GM19324 (cell line): ENCODE measurements around the gene UGT1A5.
"Not testable (repeated sequence)": the region's sequence is repeated elsewhere in the genome, so short reads cannot be mapped to it uniquely, and the experiment has no call there.

ENCODE experiments used
- ATAC-seq: cut with Tn5 transposase; IDR thresholded peaks from one replicate; pipeline ENCODE4 v1.9.1; 2021; ENCODE audit warnings: mild to moderate bottlenecking, moderate library complexity; ENCODE audit not compliant: unreplicated experiment, low FRiP score

Gene UGT1A5

DNA sequence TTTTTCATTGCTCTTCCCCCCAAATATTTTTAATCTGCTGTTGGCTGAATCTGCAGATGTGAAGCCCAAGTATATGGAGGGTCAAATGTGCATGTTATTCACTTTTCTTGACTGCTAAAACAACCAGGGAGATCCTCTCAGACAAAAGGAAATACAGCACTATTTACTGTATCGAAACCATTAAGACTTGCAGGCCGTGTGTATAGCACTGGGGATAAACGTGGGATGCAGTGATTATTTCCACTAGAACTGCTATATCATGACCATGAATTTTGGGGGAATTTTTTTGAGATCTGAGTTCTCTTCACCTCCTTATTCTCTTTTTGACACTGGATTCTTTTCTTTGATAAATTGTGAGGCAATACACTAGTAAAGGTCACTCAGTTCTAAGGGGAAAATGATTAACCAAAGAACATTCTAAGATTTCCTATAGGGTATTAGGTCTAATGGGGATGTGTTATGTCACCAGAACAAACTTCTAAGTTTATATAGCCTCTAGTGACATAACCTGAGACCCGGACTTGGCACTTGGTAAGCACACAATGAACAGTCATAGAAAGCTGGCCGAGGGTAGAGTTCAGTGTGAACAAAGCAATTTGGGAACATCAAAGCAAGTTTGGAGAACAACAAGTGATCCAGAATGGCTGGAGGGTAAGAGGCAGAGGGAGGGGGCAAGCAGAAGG lies 32.5 kb downstream of the UGT1A5 start:
- no peak for ATAC-seq

DNA sequence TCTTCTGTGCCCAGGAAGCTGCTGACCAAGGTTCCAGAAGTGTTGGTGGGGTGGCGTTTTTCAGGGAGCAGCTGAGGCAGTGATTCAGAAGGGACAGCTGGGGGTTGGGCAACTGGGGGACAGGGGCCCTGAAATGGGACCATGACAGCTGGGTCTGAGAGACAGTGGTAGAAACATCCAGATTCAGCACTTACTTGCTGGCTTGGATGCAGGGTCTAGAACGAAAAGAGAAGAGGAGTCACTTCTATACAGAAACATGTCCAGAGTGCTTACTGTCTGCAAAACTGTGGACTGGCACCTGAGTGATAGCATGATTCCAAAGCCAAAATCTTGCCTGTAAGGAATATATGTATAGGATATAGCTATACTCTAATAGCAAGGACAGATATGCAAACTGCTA lies 33.1 kb downstream of the UGT1A5 start:
- not testable (repeated sequence) for ATAC-seq

- no peak for ATAC-seq
Observed at GRCh38 chr2:233746475-233747282, 34.0 kb downstream of the UGT1A5 start.

- no peak for ATAC-seq
Observed at GRCh38 chr2:233747283-233747544, 34.5 kb downstream of the UGT1A5 start.

DNA sequence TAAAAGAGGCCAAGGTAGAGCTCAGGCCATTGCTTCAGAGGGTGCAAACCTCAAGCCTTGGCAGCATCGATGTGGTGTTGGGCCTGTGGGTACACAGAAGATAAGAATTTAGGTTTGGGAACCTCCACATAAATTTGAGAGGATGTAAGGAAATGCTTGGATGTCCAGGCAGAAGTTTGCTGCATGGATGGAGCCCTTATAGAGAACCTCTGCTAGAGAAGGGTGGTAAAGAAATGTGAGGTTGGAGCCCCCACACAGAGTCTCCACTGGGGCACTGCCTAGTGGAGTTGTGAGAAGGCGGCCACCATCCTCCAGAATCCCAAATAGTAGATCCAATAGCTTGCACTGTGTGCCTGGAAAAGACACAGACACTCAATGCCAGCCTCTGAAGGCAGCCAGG lies 38.0 kb downstream of the UGT1A5 start:
- not testable (repeated sequence) for ATAC-seq

- ATAC-seq: not testable (repeated sequence)
Observed at GRCh38 chr2:233751212-233752009, 38.7 kb downstream of the UGT1A5 start.

DNA sequence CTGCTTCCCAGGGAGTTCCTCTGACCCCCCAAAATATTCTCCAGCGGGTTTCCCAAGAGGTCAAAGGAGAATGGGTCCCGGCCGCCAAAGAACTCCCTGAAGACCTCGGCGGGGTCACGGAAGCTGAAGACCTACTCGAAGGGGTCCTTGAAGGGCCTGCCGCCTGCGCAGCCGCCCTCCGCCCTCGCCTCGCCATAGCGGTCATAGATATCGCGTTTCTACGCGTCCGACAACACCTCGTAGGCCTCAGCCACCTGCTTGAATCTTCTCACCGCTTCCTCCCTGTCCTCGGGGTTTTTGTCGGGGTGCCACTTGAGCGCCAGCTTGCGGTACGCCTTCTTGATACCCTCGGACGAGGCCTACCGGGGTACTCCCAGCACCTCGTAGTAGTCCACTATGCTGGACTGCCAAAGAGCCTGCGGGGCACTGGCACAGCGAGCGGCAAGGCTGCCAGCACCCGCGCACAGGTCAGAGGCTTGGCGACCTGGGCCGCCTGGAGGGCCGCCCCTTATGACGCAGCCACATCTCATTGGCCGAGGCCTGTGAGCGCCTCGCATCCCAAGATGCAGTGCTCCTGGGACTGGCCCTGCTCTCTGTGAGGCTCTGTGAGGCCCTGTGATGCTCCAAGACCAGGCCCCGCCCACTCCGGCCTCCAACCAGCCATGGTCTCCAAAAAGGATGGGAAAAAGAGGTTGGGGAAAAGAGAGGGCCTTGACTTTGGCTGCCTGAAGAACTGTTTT lies 42.3 kb downstream of the UGT1A5 start:
- ATAC-seq: no peak

GRCh38 chr2:233756429-233757081 lies 43.8 kb downstream of the UGT1A5 start:
- no peak for ATAC-seq

DNA sequence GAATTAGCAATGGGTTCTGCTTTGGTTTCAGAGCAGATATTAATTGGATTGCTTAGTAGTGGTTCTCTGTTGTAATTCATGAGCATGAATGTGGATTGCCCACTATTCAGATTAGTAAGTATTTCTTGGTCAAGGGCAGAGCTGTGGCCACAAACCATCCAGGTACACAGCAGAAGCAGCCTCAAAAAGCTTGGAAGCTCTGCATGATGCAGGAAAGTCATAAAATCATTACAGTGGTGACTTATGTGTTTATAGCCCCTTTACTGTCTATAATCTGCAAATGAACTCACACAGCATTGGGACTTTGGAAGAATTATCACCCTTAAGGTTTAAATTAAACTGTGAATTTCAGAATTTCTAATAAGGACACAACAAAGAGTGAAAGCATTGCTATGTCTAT lies 45.4 kb downstream of the UGT1A5 start:
- ATAC-seq: no peak

- ATAC-seq: no peak
Observed at GRCh38 chr2:233758849-233759248, 46.1 kb downstream of the UGT1A5 start.

GRCh38 chr2:233760043-233760442 lies 47.3 kb downstream of the UGT1A5 start, which contains the start of gene UGT1A1:
Gene UGT1A1 (plus strand): TSS chr2:233760270. CDS start chr2:233760288, 18 bp downstream.
- no peak for ATAC-seq

DNA sequence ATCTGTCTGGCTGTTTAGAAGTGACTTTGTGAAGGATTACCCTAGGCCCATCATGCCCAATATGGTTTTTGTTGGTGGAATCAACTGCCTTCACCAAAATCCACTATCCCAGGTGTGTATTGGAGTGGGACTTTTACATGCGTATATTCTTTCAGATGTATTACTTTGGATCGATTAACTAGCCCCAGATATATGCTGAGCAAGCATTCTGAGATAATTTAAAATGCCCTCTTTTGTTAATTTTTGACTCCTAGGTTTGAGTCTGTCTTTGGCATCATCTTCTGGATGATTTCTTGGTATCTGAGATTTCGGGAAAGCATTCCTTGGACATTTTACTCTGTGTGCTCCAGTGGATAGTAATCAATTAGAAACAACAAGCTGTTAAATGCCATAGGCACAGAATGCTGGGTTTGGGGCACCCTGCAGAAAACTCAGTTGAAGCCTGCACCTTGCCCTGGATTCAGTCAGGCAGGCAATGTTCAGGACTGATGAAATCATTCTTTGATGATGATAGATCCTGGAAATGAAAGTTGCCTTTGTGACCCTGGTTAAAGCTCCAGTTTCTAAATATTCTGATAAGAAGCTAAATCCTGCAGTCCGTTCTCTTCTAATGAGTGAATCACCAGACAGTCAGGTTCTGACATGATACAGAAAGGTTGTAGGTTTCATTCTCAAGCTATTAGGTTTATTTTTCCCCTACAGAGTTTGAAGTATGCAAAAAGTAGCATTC lies 48.5 kb downstream of the UGT1A5 start:
- no peak for ATAC-seq

GRCh38 chr2:233764264-233764663 lies 51.6 kb downstream of the UGT1A5 start:
- no peak for ATAC-seq

DNA sequence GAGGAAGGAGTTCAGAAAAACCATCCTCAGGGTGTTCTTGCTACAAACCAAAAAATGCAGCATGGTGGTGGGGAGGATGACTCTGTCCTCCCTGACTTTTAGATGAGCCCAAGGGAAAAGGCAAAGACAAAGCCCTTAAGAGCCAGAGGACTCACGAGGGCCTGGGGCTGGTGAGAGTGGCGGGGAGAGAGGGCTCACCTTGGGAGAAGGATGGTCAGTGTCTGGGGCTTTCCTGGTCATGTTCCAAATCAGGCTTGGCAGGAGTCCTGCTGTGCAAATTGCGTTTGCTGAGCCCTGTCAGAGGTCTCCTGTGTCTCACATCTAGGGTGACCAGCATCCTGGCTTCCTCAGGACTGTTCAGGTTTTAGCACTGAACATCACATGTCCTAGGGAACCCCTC lies 52.1 kb downstream of the UGT1A5 start:
- ATAC-seq: no peak

DNA sequence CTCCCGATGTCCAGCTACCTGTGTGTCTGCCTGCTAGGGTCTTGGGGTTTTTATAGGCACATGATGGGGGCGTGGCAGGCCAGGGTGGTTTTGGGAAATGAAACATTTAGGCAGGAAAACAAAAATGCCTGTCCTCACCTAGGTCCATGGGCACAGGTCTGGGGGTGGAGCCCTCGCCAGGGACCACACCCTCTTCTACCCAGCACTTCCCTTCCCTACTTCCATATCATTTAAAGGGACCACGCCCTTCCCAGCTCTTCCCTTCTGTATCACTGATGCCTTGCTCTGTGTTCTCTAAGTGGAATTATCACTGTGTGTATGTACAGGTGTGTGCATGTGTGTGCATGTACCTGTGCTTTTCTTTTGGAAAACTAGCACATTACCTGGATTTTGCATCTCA lies 53.7 kb downstream of the UGT1A5 start:
- no peak for ATAC-seq

DNA sequence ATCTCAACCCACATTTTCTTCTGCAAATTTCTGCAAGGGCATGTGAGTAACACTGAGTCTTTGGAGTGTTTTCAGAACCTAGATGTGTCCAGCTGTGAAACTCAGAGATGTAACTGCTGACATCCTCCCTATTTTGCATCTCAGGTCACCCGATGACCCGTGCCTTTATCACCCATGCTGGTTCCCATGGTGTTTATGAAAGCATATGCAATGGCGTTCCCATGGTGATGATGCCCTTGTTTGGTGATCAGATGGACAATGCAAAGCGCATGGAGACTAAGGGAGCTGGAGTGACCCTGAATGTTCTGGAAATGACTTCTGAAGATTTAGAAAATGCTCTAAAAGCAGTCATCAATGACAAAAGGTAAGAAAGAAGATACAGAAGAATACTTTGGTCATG lies 55.4 kb downstream of the UGT1A5 start:
- no peak for ATAC-seq

DNA sequence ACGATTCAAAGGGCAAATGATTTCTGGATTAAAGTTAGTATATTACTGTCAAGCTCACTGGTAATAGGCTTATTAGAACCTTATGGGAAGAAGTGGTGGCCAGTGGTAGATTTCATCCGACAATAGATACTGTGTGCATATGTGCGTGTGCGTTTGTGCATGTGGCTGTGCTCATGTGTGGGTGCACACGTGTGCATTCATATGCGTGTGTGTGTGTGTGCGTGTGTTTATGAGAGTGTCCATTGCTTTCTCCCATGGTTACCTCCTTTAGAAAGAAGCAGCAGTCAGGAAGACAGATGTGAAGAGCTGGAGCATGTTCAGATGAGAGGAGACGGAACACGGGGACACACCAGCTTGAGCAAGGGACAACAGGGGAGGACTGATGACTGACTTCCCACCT lies 56.6 kb downstream of the UGT1A5 start:
- ATAC-seq: no peak

DNA sequence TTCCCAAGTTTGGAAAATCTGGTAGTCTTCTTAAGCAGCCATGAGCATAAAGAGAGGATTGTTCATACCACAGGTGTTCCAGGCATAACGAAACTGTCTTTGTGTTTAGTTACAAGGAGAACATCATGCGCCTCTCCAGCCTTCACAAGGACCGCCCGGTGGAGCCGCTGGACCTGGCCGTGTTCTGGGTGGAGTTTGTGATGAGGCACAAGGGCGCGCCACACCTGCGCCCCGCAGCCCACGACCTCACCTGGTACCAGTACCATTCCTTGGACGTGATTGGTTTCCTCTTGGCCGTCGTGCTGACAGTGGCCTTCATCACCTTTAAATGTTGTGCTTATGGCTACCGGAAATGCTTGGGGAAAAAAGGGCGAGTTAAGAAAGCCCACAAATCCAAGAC lies 59.4 kb downstream of the UGT1A5 start:
- ATAC-seq: no peak

GRCh38 chr2:233772583-233772982 lies 59.9 kb downstream of the UGT1A5 start:
- ATAC-seq: no peak

DNA sequence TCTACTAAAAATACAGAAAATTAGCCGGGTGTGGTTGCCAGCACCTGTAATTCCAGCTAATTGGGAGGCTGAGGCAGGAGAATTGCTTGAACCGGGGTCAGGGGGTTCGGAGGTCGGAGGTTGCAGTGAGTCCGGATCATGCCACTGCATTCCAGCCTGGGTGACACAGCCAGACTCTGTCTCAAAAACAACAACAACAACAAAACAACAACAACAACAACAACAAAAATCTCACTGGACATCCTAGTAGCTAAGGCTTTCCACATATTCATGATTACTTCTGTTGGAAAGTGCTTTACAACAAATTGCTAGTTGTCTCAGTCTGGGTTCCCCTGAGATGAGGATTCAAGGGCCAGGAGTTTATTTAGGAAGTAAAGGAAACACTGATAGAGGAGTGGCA lies 61.1 kb downstream of the UGT1A5 start:
- no peak for ATAC-seq
